ENCODE data around the gene SNAI3. TPM values are rescaled to one million over a fixed set of nuclear protein-coding genes. Genes with fewer than 3 reads are reported as not detected.
A peak's percentile ranks its signal among the peaks of the same experiment; 100 is the strongest.

SNAI3 gene
- total RNA-seq, 1 donor = not detected

DNA sequence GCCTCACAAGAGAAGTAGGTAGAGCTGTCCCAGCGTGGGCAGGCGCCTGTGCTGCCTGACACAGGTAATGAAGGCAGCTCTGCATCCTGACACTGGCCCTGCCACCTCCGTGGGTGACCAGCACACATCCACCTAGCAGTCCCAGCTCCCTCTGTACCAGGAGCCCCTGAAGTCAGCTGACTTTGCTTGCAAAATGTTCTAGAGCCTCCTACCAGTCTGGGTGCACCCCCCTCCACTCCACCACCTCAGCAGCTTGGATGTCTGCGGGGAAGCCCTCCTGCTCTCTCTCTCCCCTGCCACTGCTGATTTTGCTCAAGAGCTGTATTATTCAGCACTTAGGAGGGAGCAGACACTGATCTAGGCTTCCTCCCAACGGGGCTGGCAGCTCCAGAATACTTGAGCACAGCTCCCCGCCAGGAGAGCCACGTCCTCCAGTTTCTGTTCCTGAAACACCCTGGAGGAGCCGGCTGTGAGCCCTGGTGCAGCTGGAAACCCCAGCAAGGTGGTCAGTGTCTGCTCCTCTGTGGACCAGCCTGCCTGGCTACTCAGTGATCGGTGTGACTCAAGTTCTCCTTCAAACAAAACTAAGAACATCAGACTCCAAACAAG lies 18.9 kb upstream of the SNAI3 start:
- TF ChIP-seq, protein P1, sequence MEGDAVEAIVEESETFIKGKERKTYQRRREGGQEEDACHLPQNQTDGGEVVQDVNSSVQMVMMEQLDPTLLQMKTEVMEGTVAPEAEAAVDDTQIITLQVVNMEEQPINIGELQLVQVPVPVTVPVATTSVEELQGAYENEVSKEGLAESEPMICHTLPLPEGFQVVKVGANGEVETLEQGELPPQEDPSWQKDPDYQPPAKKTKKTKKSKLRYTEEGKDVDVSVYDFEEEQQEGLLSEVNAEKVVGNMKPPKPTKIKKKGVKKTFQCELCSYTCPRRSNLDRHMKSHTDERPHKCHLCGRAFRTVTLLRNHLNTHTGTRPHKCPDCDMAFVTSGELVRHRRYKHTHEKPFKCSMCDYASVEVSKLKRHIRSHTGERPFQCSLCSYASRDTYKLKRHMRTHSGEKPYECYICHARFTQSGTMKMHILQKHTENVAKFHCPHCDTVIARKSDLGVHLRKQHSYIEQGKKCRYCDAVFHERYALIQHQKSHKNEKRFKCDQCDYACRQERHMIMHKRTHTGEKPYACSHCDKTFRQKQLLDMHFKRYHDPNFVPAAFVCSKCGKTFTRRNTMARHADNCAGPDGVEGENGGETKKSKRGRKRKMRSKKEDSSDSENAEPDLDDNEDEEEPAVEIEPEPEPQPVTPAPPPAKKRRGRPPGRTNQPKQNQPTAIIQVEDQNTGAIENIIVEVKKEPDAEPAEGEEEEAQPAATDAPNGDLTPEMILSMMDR (IDR thresholded peaks at IDR 0.05; ENCODE audit: insufficient read depth, low read length) = no peak
- H3K4me3 ChIP-seq (ENCODE audit: low read depth, low read length) = peak overlapping the region; percentile 72
- DNase-seq (ENCODE audit: low read depth) = peak; percentile 55

DNA sequence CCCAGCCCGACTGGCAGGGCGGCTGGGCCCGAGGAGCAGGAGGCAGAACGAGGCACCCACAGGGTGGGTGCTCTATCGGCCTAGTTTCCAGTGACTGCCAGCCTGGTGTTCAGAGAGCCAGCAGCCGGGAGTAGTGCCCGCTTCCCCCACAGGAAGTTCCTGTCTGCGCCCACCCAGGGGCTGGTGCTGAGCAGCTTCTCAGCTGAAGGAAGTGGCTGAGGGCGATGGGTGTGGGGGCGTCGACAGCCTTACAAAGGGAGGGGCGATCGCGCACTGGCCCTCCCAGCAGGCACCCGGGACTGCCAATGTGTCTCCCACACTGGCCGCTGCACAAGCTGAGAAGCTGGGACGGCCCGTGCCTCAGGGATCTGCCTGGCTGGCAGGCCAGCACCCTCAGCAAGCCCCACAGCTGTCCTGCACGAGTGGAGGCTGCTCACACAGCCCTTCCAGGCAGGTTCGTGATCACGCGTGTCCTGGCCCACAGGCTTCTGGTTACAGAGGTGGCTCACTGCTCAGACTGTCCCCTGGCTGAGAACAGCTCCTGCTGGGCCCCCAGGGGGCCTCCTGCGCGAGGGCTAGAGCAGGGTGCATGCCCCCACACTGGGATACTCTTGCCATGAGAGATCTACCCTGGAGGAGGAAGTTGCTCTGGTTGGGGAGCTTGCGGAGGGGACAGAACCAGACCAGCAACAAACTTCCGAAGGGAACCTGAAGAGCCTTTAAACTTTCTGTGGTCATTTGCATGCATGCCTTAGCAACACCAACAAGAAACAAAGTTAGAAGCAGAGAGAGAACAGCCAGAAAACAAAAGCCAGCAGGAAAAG lies 17.4 kb upstream of the SNAI3 start:
- DNase-seq (ENCODE audit: low read depth) = no peak
- H3K4me3 ChIP-seq (ENCODE audit: low read depth, low read length) = no peak overlapping the region
- TF ChIP-seq, protein P1 (IDR thresholded peaks at IDR 0.05; ENCODE audit: insufficient read depth, low read length) = no peak

DNA sequence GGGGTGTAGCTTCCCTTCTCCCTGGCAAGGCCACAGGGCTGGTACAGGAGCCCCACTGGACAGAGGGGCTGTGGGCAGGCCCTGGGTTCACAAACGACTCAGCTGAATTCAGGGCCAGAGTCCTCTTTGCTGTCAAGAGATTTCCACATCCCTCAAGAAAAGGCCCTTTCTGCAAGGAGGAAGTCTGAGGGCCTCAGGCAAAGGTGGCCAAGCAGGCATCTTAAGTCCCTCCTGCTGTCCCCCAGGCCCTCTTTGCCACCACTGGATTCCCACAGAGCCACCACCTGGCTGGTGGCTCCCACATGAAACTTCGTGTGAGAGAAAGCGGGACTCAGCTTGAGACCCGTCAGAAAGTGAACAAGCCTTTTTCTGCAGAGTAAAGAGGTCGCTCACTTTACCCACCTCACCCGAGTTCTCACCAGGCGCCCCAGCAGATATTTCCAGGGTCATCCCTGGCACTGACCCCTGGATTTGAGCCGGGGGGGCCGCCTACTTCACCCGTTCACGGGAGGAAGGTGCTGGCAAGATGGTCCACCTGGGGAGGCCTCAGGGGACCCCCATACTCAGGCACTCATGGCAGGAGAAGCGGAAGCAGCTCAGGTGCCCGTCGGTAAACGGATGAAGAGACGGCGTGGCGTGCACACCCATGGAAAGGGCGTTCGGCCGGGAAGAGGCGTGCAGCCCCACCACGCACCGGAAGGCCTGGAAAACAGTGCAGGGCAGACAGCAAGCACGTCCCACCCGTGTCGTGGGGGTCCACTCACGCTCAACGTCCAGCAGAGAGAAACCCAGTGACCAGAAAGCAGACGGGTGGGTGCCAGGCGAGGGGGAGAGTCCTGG lies 16.3 kb upstream of the SNAI3 start:
- TF ChIP-seq, protein P1 (IDR thresholded peaks at IDR 0.05; ENCODE audit: insufficient read depth, low read length) = no peak

DNA sequence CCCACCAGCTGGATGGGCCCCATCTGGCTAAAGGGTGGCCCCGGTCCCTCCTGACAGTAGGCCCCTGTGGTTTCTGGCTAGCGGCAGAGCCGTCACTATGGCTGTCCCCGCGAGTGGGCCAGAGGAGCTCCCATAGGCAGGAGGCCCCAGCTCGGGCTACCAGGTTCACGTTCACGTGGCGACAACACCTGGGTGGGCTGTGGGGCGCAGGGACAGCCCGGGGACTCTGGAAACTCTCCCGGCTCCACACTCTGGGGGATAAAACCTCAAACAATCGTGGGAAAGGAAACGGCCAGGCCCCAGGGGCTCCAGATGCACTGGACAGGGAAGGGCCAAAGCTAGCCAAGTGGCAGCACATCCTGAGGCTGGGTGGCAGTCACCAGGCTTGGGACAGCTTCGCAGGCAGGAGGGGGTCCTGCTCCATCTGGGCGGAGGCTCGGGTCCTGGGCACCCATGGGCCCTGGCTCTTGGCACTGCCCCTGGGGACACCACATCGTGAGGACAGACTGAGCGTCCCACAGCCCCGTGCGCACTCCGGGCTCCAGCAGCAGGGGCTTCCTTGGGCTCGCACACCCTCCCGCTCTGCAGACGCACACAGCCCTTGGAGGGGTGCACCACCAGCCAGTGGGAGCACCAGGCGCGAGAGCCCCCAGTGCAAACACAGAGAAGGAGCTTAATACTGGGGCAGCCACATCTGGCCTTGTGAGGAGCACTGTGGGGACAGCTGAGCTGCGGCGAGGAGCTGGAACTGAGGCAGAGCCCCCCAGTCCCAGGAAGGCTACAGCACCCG lies 15.5 kb upstream of the SNAI3 start:
- no peak for DNase-seq (ENCODE audit: low read depth)
- TF ChIP-seq, protein P1 (IDR thresholded peaks at IDR 0.05; ENCODE audit: insufficient read depth, low read length) = no peak
- no peak overlapping the region for H3K4me3 ChIP-seq (ENCODE audit: low read depth, low read length)

More for the DNA sequence above, 16.3 kb upstream of the SNAI3 start:
- DNase-seq (ENCODE audit: low read depth) = no peak
- no peak overlapping the region for H3K4me3 ChIP-seq (ENCODE audit: low read depth, low read length)

DNA sequence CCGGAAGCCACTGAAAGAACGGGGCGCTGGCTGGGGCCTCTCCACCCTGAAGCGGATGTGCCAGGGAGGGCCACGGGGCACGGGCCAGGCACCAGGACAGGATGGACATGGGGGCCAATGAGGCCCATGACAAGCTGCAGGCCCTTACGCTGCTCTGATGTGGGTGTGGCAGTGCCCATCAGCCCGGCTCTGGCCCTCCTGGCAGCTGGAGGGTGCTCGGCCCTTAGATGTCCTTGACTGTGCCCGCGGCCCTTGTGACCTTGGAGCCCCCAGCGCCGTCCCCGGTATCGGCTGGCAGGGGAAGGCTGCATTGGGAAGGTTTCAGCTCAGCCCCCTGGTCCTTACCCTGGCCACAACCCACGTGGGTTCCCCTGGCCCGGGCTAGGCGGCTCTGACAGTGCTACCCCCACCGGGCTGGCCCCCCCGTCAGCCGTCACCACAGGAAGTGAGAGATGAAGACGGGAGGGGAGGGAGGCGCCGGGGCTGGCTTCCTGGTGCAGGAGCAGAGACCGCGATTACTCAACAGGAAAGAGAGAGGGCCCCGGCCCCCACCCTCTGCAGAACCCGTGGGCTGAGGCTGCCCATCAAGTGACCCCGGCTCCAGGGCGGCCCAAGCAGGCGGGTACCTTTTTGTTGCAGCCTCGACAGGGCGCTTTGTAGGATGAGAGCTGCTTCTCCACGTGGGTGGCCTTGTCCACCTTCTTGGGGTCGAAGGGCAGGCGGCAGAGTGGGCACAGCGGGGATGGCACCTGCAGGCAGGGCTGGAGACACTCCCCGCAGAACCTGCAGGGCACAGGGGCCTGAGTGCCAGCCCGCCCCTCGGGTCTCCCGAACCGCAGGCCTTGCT lies 14.6 kb upstream of the SNAI3 start:
- TF ChIP-seq, protein P1 (IDR thresholded peaks at IDR 0.05; ENCODE audit: insufficient read depth, low read length) = no peak
- no peak overlapping the region for H3K4me3 ChIP-seq (ENCODE audit: low read depth, low read length)

More for the DNA sequence above, 14.6 kb upstream of the SNAI3 start:
- DNase-seq (ENCODE audit: low read depth) = peak; percentile 61
